ENCODE results near the gene CEACAM18.
"Not testable (repeated sequence)": the region's sequence is repeated elsewhere in the genome, so short reads cannot be mapped to it uniquely, and the experiment has no call there.

CEACAM18 gene

GRCh38 chr19:51461723-51462161 lies 16.6 kb upstream of the CEACAM18 start:
- no peak for DNase-seq (ENCODE audit: low spot score)

- DNase-seq (ENCODE audit: low spot score), result no peak
These were observed 16.1 kb upstream of the CEACAM18 start for GRCh38 chr19:51462276-51462675.

- no peak for DNase-seq (ENCODE audit: low spot score)
These were observed 15.7 kb upstream of the CEACAM18 start for GRCh38 chr19:51462681-51463080.

DNA sequence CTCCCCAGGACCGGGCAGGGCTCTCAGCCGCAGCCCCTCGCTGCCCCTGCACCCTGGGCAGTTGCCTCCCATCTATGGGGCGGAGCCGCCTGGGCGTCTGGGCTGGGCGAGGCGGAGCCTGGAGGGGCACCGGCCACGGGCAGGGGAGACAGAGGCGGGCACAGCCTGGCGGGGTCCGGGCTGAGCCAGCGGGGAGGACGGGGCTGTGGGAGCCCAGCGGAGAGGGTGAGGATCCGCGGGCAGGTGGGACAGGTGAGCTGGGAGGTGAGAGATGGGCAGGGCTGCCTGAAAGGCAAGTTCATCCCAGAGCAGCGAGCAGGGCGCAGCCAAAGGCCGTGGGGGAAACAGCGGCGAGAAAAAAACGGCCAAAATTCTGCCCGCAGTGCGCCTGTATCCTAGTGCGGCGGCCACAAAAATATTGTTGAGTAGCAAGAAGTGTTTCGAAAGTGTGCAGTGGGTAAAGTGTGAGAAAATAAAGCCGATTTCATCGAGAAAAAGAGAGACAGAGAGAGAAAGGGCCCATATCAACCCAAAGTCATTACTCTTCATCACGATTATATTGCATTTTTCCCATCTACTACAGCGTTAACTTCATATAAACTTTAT lies 14.3 kb upstream of the CEACAM18 start:
- DNase-seq (ENCODE audit: low spot score), result not testable (repeated sequence)

DNA sequence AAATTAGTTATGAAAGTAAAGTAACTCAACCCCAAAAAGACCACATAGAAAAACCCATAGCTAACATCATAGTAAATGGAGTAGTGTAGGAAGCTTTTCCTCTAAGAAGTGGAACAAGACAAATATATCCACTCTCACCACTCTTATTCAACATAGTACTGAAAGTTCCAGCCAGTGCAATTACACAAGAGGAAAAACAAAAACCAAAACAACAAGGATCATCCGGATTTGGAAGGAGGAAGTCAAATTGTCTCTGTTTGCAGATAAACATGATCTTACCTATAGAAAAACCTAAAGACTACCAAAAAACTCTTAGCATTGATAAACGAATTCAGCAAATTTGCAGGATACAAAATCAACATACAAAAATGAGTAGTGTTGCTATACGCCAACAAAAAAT lies 11.6 kb upstream of the CEACAM18 start:
- DNase-seq (ENCODE audit: low spot score), result no peak

- DNase-seq (ENCODE audit: low spot score), result no peak
These were observed 10.3 kb upstream of the CEACAM18 start for GRCh38 chr19:51467864-51468544.

GRCh38 chr19:51468545-51468920 lies 9.8 kb upstream of the CEACAM18 start:
- no peak for DNase-seq (ENCODE audit: low spot score)

- DNase-seq (ENCODE audit: low spot score), result no peak
These were observed 9.2 kb upstream of the CEACAM18 start for GRCh38 chr19:51469162-51469561.

- DNase-seq (ENCODE audit: low spot score), result no peak
These were observed 8.7 kb upstream of the CEACAM18 start for GRCh38 chr19:51469629-51470028.

DNA sequence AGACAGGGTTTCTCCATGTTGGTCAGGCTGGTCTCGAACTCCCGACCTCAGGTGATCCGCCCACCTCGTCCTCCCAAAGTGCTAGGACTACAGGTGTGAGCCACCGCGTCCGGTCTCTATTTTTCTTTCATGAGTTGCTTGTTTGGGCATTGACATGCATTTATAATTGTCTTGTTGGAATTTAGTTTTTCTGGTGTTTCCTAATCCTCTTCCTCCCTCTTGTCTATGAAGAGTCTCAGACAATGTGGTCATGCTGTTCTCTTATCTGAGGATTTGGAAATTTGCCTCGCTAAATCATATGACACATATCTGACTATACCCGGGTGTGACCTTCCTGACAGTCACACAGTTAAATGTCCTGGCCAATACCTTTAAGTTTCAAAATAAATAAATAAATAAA lies 7.4 kb upstream of the CEACAM18 start:
- DNase-seq (ENCODE audit: low spot score), result no peak

- DNase-seq (ENCODE audit: low spot score), result no peak
These were observed 6.8 kb upstream of the CEACAM18 start for GRCh38 chr19:51471527-51471926.

DNA sequence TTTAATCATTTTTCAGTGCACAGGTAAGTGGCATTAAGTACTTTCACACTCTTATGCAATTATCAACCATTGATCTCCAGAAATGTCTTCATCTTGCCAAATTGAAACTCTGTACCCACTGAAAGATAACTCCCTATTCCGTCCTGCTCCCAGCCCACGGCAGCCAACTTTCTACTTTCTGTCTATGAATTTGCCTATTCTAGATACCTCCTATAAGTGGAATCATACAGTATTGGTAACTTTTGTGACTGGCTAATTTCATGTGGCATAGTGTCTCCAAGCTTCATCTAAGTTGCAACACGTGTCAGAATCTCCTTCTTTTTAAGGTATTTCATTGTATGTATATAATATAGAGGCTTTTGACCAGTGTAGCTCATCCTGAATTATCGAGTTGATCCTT lies 5.7 kb upstream of the CEACAM18 start:
- DNase-seq (ENCODE audit: low spot score), result no peak

GRCh38 chr19:51473009-51473707 lies 5.2 kb upstream of the CEACAM18 start:
- DNase-seq (ENCODE audit: low spot score), result peak; percentile 83

GRCh38 chr19:51476164-51476563 lies 2.2 kb upstream of the CEACAM18 start:
- no peak for DNase-seq (ENCODE audit: low spot score)

DNA sequence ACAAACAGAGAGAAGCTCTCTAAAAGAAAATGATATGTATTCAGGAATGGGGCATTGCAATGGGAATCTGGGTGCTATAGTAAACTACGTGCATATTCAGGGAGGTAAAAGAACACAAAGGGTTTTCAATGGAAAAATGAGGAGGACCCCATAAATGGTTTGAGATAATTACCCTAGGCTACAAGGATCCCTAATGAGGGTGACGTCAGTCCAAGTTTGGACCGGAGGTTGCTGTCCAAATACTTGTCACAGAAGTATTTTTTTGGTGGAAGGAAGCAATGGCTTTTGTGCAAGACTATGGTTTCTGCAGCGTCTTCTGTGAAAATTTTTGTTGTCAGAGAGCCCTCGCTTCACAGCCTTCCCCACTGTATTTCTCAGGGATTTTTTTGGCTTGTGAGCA lies 995 bp upstream of the CEACAM18 start:
- no peak for DNase-seq (ENCODE audit: low spot score)

GRCh38 chr19:51479531-51480331 lies 1.4 kb downstream of the CEACAM18 start:
- DNase-seq (ENCODE audit: low spot score), result no peak

DNA sequence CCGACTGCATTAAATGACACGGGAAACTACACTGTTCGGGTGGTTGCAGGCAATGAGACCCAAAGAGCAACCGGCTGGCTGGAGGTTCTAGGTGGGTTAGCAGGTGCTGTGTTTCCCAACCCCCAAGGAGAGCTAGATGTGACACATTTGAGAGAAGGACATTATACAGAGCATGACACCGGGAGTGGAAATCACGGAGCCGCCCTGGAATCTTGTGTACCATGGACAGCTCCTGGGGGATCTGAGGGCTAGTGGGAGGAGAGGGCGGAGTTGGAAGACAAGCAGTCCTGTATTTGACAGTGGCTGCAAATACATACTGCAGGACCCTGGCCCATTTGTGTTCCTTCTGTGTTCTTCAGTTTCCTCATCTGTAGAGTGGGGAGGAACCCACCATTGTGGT lies 2.3 kb downstream of the CEACAM18 start:
- no peak for DNase-seq (ENCODE audit: low spot score)

GRCh38 chr19:51485960-51486660 lies 7.8 kb downstream of the CEACAM18 start:
- DNase-seq (ENCODE audit: low spot score), result no peak

GRCh38 chr19:51488491-51488890 lies 10.2 kb downstream of the CEACAM18 start:
- DNase-seq (ENCODE audit: low spot score), result no peak

DNA sequence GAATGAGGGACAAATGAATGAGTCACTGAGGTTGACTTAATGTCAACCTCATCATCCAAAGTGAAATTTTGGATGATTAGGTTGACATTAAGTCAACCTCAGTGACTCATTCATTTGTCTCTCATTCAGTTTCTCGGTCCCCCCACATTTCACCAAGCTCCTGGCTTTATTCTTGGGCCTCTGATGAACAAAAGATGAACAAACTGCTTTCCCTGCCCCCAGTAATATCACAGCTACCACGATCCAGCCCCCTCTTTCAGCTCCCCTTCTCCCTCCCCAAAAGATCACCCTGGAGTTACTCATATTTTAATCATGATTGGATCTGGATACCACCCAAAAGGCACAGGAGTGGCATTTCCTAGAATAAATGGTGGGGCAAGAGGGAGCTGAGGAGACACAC lies 10.8 kb downstream of the CEACAM18 start:
- DNase-seq (ENCODE audit: low spot score), result no peak

GRCh38 chr19:51490676-51491075 lies 12.3 kb downstream of the CEACAM18 start:
- no peak for DNase-seq (ENCODE audit: low spot score)

DNA sequence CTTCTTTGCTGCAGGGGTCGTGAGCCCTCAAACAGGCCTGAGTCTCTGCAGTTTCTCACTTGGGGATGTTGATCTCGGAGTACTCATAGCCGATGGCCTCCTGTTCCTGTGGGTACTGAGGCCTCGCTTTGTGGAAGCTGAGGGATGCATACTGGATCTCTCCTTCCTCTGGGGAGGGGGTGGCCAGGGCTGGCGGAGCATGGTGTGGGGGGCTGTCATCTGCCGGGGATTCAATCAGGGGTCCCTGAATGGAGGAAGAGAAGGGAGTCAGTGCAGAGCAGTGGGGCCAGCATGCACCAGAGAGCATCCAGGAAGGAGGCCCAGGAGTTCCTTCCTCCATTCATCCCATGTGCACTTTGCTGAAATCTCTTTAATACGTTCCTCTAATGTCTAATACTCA lies 13.2 kb downstream of the CEACAM18 start:
- no peak for DNase-seq (ENCODE audit: low spot score)

Measured in activated CD4-positive, alpha-beta T cell treated with anti-CD3 and anti-CD28 coated beads, Interleukin-2, Interleukin-4, amounts not matched to agents 100 ng/mL and 50 ng/mL, durations not matched to agents 16 hours and 8 hours (primary cell).